ENCODE data around the gene MAT2B. TPM values are rescaled to one million over a fixed set of nuclear protein-coding genes. Genes with fewer than 3 reads are reported as not detected.
A peak's percentile ranks its signal among the peaks of the same experiment; 100 is the strongest.

The MAT2B gene
- total RNA-seq (2022), result 23.4 and 25.1 TPM in 2 replicates
- Bru-seq, nascent RNA, result percentile 78 among the genes with signal in this experiment
- BruChase-seq, experiment 1, labeled RNA remaining after a 2-hour chase, result percentile 87 among the genes with signal in this experiment
- BruChase-seq, experiment 2, labeled RNA remaining after a 6-hour chase, result percentile 79 among the genes with signal in this experiment
- long read RNA-seq, transcript MAT2B-201 (7 exons, 2,226 nt), result minor isoform, 5 of 72 reads
- long read RNA-seq, transcript MAT2B-202 (7 exons, 2,103 nt), result major isoform, 54 of 72 reads
- long read RNA-seq, partial matches to known transcripts, result 2 of 72 reads
- long read RNA-seq, other reads (novel, unspliced or antisense), result 11 of 72 reads

GRCh38 chr5:163505368-163506094, at the start of gene MAT2B:
Gene MAT2B (plus strand): TSS chr5:163505619. CDS start chr5:163505687, 68 bp downstream.
- Histone ChIP-seq H3K9me3 (no peaks in the 10 kb centered on the region), H3K4me1 (peaks cover 29% of the 10 kb centered on the region), H3K27me3 (replicated peaks; ENCODE audit: control insufficient read depth, insufficient read depth, low read length) (no peaks in the 10 kb centered on the region), H3K36me3 (ENCODE audit: control insufficient read depth, insufficient read depth, low read length) (no peaks in the 10 kb centered on the region), H3K4me3 (ENCODE audit: low read depth, low read length) (peak within 1 kb of the TSS; percentile 72)
- Mint-ChIP-seq H3K36me3 (ENCODE audit: insufficient read depth, unreplicated experiment) (peaks cover 11% of the 10 kb centered on the region), H3K9me3 (ENCODE audit: unreplicated experiment) (no peaks in the 10 kb centered on the region), H3K27me3 (ENCODE audit: insufficient read depth, unreplicated experiment) (no peaks in the 10 kb centered on the region), H3K4me3 (ENCODE audit: unreplicated experiment) (peak within 1 kb of the TSS; percentile 85), H3K4me1 (ENCODE audit: low read depth, unreplicated experiment) (peaks cover 12% of the 10 kb centered on the region), H3K27ac (ENCODE audit: unreplicated experiment) (peak within 1 kb of the TSS; percentile 94)
- DNase-seq, result peak; percentile 94 to 95
- TF ChIP-seq CTCF (IDR thresholded peaks at IDR 0.05; ENCODE audit: insufficient read depth in 1 of 2, low read depth in 1 of 2, low read length in 1 of 2, severe bottlenecking in 1 of 2, unreplicated experiment in 1 of 2), result peak; percentile 32 to 75
- POLR2A ChIA-PET, result interaction anchor here (1.0 to 1.5 kb wide), 3 partner anchors 45 to 68 kb away, joined by 3 to 19 read pairs (median 6); partner anchors contain the start of genes CCNG1, HMMR and NUDCD2
- CTCF ChIA-PET, result interaction anchor here (1.0 to 1.5 kb wide), 2 partner anchors 17 to 45 kb away, joined by 4 to 5 read pairs; partner anchors contain the start of gene HMMR
- no TSS peak for BruUV-seq (replicated peaks)
- intact Hi-C loops (cut with micrococcal nuclease; ENCODE audit: unreplicated experiment), result loop anchor here (1.0 kb wide), 1 partner anchor 45 kb away; the partner anchor contains the start of genes HMMR and NUDCD2

- no peak overlapping the region for H3K4me3 ChIP-seq (ENCODE audit: low read depth, low read length)
- H3K4me1 Mint-ChIP-seq (ENCODE audit: low read depth, unreplicated experiment), result no peaks in the 10 kb centered on the region
- POLR2A ChIA-PET, result no interaction called here
- CTCF ChIA-PET, result no interaction called here
- no peaks in the 10 kb centered on the region for H3K27me3 ChIP-seq (replicated peaks; ENCODE audit: control insufficient read depth, insufficient read depth, low read length)
- no peak for TF ChIP-seq CTCF (IDR thresholded peaks at IDR 0.05; ENCODE audit: insufficient read depth in 1 of 2, low read depth in 1 of 2, low read length in 1 of 2, severe bottlenecking in 1 of 2, unreplicated experiment in 1 of 2)
- DNase-seq, result no peak
- H3K4me3 Mint-ChIP-seq (ENCODE audit: unreplicated experiment), result no peak overlapping the region
- H3K27ac Mint-ChIP-seq (ENCODE audit: unreplicated experiment), result no peak overlapping the region
- no peaks in the 10 kb centered on the region for H3K9me3 ChIP-seq
- no peaks in the 10 kb centered on the region for H3K27me3 Mint-ChIP-seq (ENCODE audit: insufficient read depth, unreplicated experiment)
- peaks cover 67% of the 10 kb centered on the region for H3K36me3 Mint-ChIP-seq (ENCODE audit: insufficient read depth, unreplicated experiment)
- BruUV-seq (replicated peaks), result no TSS peak
- no peaks in the 10 kb centered on the region for H3K9me3 Mint-ChIP-seq (ENCODE audit: unreplicated experiment)
- H3K4me1 ChIP-seq, result no peaks in the 10 kb centered on the region; the same call in 1 of the 2 replicates
- intact Hi-C loops (cut with micrococcal nuclease; ENCODE audit: unreplicated experiment), result no loop called here
- no peaks in the 10 kb centered on the region for H3K36me3 ChIP-seq (ENCODE audit: control insufficient read depth, insufficient read depth, low read length)
Observed at GRCh38 chr5:163456029-163456589, 49.3 kb upstream of the MAT2B start.

GRCh38 chr5:163456840-163457239, 48.6 kb upstream of the MAT2B start:
- no peaks in the 10 kb centered on the region for H3K27me3 Mint-ChIP-seq (ENCODE audit: insufficient read depth, unreplicated experiment)
- intact Hi-C loops (cut with micrococcal nuclease; ENCODE audit: unreplicated experiment), result no loop called here
- Histone ChIP-seq H3K4me1 (no peaks in the 10 kb centered on the region; the same call in 1 of the 2 replicates), H3K9me3 (no peaks in the 10 kb centered on the region), H3K36me3 (ENCODE audit: control insufficient read depth, insufficient read depth, low read length) (no peaks in the 10 kb centered on the region), H3K27me3 (replicated peaks; ENCODE audit: control insufficient read depth, insufficient read depth, low read length) (no peaks in the 10 kb centered on the region), H3K4me3 (ENCODE audit: low read depth, low read length) (no peak overlapping the region)
- TF ChIP-seq CTCF (IDR thresholded peaks at IDR 0.05; ENCODE audit: insufficient read depth in 1 of 2, low read depth in 1 of 2, low read length in 1 of 2, severe bottlenecking in 1 of 2, unreplicated experiment in 1 of 2), result no peak
- BruUV-seq (replicated peaks), result no TSS peak
- H3K4me3 Mint-ChIP-seq (ENCODE audit: unreplicated experiment), result no peak overlapping the region
- H3K27ac Mint-ChIP-seq (ENCODE audit: unreplicated experiment), result no peak overlapping the region
- H3K9me3 Mint-ChIP-seq (ENCODE audit: unreplicated experiment), result no peaks in the 10 kb centered on the region
- no peaks in the 10 kb centered on the region for H3K4me1 Mint-ChIP-seq (ENCODE audit: low read depth, unreplicated experiment)
- POLR2A ChIA-PET, result no interaction called here
- H3K36me3 Mint-ChIP-seq (ENCODE audit: insufficient read depth, unreplicated experiment), result peaks cover 65% of the 10 kb centered on the region
- CTCF ChIA-PET, result no interaction called here
- DNase-seq, result no peak

Measured in Caco-2 (cell line).